Mesendoderm (in vitro differentiated cells): ENCODE data around the gene DST.

Experiments
- DNase-seq: peaks from one replicate; pipeline ENCODE4 v3.0.0; 2013
- H2AK5ac ChIP-seq: 2 replicates; pipeline ENCODE4 v1.6.1; 2013; ENCODE audit warnings: low read length, inconsistent platforms
- H2BK120ac ChIP-seq: 2 replicates; pipeline ENCODE4 v1.6.1; 2013; ENCODE audit warnings: low read depth, mild to moderate bottlenecking, low read length, moderate library complexity, mixed read lengths
- H2BK15ac ChIP-seq: replicated peaks from 2 replicates; pipeline ENCODE4 v1.6.1; 2013; ENCODE audit warnings: low read depth, mild to moderate bottlenecking, moderate library complexity
- H2BK5ac ChIP-seq: 2 replicates; pipeline ENCODE4 v1.6.1; 2013; ENCODE audit warnings: low read length, inconsistent platforms
- H3K18ac ChIP-seq: 2 replicates; pipeline ENCODE4 v1.6.1; 2013; ENCODE audit warnings: mild to moderate bottlenecking, low read length, mixed read lengths
- H3K23ac ChIP-seq: one replicate; pipeline ENCODE4 v1.6.1; 2013; ENCODE audit warnings: low read length
- H3K27ac ChIP-seq: 2 replicates; pipeline ENCODE4 v1.5.1; 2013; ENCODE audit warnings: low read depth, mild to moderate bottlenecking, inconsistent platforms, low read length, moderate library complexity
- H3K27me3 ChIP-seq: 2 replicates; pipeline ENCODE4 v1.6.1; 2013; ENCODE audit warnings: low read length, control low read depth, mild to moderate bottlenecking, inconsistent platforms; ENCODE audit not compliant: insufficient read depth, poor library complexity
- H3K36me3 ChIP-seq: 2 replicates; pipeline ENCODE4 v1.6.1; 2013; ENCODE audit warnings: low read length, inconsistent platforms; ENCODE audit not compliant: control insufficient read depth, insufficient read depth
- H3K4ac ChIP-seq: one replicate; pipeline ENCODE4 v1.6.1; 2013; ENCODE audit warnings: low read depth, mild to moderate bottlenecking, low read length, moderate library complexity
- H3K4me1 ChIP-seq: 2 replicates; pipeline ENCODE4 v1.6.1; 2013; ENCODE audit warnings: low read depth, low read length, inconsistent platforms; ENCODE audit not compliant: control insufficient read depth
- H3K4me2 ChIP-seq: 2 replicates; pipeline ENCODE4 v1.6.1; 2013; ENCODE audit warnings: low read length
- H3K4me3 ChIP-seq: 2 replicates; pipeline ENCODE4 v1.5.1; 2013; ENCODE audit warnings: mild to moderate bottlenecking, low read length
- H3K56ac ChIP-seq: one replicate; pipeline ENCODE4 v1.6.1; 2013; ENCODE audit warnings: low read length
- H3K79me1 ChIP-seq: 2 replicates; pipeline ENCODE4 v1.6.1; 2013; ENCODE audit warnings: low read length, inconsistent platforms
- H3K79me2 ChIP-seq: 2 replicates; pipeline ENCODE4 v1.6.1; 2013; ENCODE audit warnings: mild to moderate bottlenecking, low read length; ENCODE audit not compliant: control insufficient read depth, insufficient read depth
- H3K9ac ChIP-seq: 2 replicates; pipeline ENCODE4 v1.6.1; 2013; ENCODE audit warnings: low read length, inconsistent platforms
- H4K5ac ChIP-seq: one replicate; pipeline ENCODE4 v1.6.1; 2013; ENCODE audit warnings: low read length
- H4K8ac ChIP-seq: one replicate; pipeline ENCODE4 v1.6.1; 2013; ENCODE audit warnings: low read depth, mild to moderate bottlenecking, control low read depth, low read length, moderate library complexity
- WGBS: extraction: QIAGEN DNeasy Blood & Tissue Kit; methylation state at CpG from one replicate; pipeline ENCODE4 v1.1.7; 2013; ENCODE audit warnings: low lambda C conversion rate, missing lambda C conversion rate; ENCODE audit not compliant: insufficient coverage; ENCODE audit errors: extremely low coverage; 5-methylcytosine and 5-hydroxymethylcytosine counted together

The DST gene

DNA sequence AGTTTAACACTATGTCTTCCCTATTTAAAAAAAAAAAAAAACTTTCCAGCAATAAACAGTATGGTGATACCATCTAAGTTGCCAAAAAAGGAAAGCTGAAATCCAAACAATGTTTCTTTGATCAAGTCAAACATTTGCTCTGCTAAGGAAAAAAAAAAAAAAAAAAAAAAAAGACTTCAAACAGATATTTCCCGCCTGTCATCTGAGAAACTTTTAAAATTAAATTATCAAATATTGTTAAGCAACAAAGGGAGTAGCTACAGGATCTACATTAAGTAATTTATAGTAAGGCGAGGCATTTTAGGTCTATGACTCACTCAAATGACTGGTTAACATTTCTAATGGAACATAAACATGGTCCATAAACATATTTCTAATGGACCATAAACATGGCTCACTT, 121.2 kb downstream of the DST start:
- H3K9ac ChIP-seq, result no peak overlapping the region
- H2AK5ac ChIP-seq, result no peak overlapping the region
- no peak overlapping the region for H4K8ac ChIP-seq
- H3K56ac ChIP-seq, result no peak overlapping the region
- H3K79me2 ChIP-seq, result no peaks in the 10 kb centered on the region
- no peak for DNase-seq
- H2BK15ac ChIP-seq, result no peak overlapping the region
- no peak overlapping the region for H2BK120ac ChIP-seq
- no CpG with 5 or more reads among the region's 2 CpGs for WGBS
- H4K5ac ChIP-seq, result no peak overlapping the region
- H3K79me1 ChIP-seq, result peaks cover 2% of the 10 kb centered on the region
- H3K4ac ChIP-seq, result no peak overlapping the region
- H3K4me1 ChIP-seq, result peaks cover 7% of the 10 kb centered on the region
- H3K36me3 ChIP-seq, result no peaks in the 10 kb centered on the region
- no peak overlapping the region for H2BK5ac ChIP-seq
- H3K18ac ChIP-seq, result no peak overlapping the region
- no peaks in the 10 kb centered on the region for H3K27me3 ChIP-seq
- H3K23ac ChIP-seq, result no peak overlapping the region
- no peak overlapping the region for H3K4me3 ChIP-seq
- H3K27ac ChIP-seq, result no peak overlapping the region
- no peak overlapping the region for H3K4me2 ChIP-seq

DNA sequence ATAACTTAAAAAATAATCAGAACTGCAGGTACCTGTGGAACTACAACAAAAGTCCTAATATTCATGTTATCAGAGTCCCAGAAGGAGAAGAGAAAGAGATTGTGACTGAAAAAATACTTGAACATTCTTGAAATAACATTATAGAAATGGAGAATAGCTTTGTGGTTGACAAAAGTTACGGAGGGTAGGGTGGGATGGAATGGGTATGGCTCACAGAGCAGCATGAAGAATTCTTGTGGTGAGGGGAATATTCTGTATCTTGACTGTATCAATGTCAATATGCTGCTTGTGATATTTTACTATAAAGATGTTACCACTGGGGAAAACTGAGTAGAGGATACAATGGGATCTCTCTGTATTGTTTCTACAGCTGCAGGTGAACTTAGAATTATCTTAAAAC, 122.5 kb downstream of the DST start:
- no peak overlapping the region for H3K4me2 ChIP-seq
- no peak overlapping the region for H4K8ac ChIP-seq
- no peaks in the 10 kb centered on the region for H3K79me2 ChIP-seq
- no peak overlapping the region for H2BK5ac ChIP-seq
- H3K36me3 ChIP-seq, result no peaks in the 10 kb centered on the region
- no peak overlapping the region for H2BK15ac ChIP-seq
- H3K27me3 ChIP-seq, result no peaks in the 10 kb centered on the region
- no peak overlapping the region for H3K56ac ChIP-seq
- H3K79me1 ChIP-seq, result peaks cover 2% of the 10 kb centered on the region
- no peak overlapping the region for H4K5ac ChIP-seq
- H3K9ac ChIP-seq, result no peak overlapping the region
- no peak overlapping the region for H3K4ac ChIP-seq
- H3K27ac ChIP-seq, result no peak overlapping the region
- H2BK120ac ChIP-seq, result no peak overlapping the region
- peaks cover 7% of the 10 kb centered on the region for H3K4me1 ChIP-seq
- no CpG with 5 or more reads among the region's 1 CpG for WGBS
- no peak overlapping the region for H2AK5ac ChIP-seq
- H3K23ac ChIP-seq, result no peak overlapping the region
- no peak overlapping the region for H3K18ac ChIP-seq
- no peak for DNase-seq
- no peak overlapping the region for H3K4me3 ChIP-seq

DNA sequence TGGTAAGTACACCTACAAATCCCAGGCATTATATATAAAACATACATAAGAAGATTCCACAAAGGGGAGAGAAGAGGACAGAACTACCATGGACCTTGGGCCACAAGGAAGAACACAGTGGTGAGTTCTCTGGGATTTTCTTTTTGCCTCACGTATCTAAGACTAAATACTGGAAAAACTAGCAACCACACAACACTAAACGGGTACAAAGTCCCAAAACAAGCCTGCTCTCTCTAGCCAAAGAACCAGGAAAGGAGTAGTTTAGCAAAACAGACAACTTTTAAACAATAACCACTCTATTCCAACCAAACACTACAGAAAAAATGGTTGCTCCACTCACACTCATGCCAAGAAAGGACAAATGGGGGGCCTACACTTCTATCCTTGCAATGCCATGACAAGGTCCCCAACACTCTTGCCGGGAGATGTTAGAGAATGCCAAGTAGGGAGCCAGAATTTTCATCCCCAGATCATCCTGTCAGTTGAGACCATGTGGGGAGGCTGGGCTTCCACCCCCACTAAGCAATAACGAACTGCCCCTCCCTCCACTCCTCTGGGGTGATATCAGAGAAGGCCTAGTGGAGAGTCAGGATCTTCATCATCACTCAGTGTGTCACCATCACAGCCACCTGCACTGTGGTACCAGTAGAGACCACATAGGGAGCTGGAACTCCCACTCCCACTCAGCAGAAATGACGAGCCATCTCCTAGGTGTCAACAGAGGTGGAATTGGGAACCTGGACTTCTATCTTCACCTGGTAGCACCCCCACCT, 123.5 kb downstream of the DST start:
- Histone ChIP-seq H3K4me1 (peaks cover 7% of the 10 kb centered on the region), H2AK5ac (no peak overlapping the region), H3K27me3 (no peaks in the 10 kb centered on the region), H3K4me2 (no peak overlapping the region), H3K4me3 (no peak overlapping the region), H3K18ac (no peak overlapping the region), H2BK120ac (no peak overlapping the region), H3K36me3 (no peaks in the 10 kb centered on the region), H2BK5ac (no peak overlapping the region), H3K9ac (no peak overlapping the region), H3K4ac (no peak overlapping the region), H2BK15ac (no peak overlapping the region), H3K79me2 (no peaks in the 10 kb centered on the region), H4K8ac (no peak overlapping the region), H4K5ac (no peak overlapping the region), H3K23ac (no peak overlapping the region), H3K79me1 (peaks cover 2% of the 10 kb centered on the region), H3K27ac (no peak overlapping the region), H3K56ac (no peak overlapping the region)
- WGBS, result no CpG with 5 or more reads among the region's 5 CpGs
- no peak for DNase-seq

DNA sequence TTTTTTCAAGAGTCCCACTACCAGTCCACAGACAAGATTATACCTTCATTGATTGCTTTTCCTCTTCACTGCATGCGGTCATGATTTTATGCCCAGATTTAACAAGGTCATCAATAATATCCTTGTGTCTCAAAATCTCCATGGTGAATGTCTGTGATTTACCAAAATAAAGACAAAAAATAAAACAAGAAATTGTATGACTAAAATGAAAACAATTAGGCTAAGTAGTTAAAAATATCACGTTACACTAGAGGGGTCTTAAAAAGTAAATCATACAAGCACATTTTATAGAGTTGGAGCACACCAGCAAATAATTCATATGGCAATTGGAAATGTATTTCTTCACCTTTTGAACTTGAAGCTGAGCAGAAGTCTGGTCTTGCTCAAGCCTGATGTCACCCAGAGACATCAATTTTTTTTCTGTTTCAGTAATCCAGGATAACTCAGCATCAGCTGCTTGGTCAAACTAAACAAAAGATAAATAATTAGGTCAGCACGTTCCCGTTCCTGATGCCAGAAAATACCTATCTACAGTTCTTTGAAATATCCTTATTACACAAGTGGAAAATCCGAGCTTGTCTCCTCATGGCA, 125.4 kb downstream of the DST start:
- H3K27ac ChIP-seq, result no peak overlapping the region
- H3K18ac ChIP-seq, result no peak overlapping the region
- no peak overlapping the region for H3K4ac ChIP-seq
- H3K27me3 ChIP-seq, result no peaks in the 10 kb centered on the region
- no peaks in the 10 kb centered on the region for H3K36me3 ChIP-seq
- no peak overlapping the region for H2BK120ac ChIP-seq
- H3K23ac ChIP-seq, result no peak overlapping the region
- no peak overlapping the region for H3K9ac ChIP-seq
- H3K4me1 ChIP-seq, result peaks cover 3% of the 10 kb centered on the region
- no peak overlapping the region for H3K4me3 ChIP-seq
- no peak overlapping the region for H2AK5ac ChIP-seq
- no peak overlapping the region for H3K56ac ChIP-seq
- H3K79me1 ChIP-seq, result peaks cover 2% of the 10 kb centered on the region
- WGBS, result no CpG with 5 or more reads among the region's 5 CpGs
- DNase-seq, result no peak
- no peak overlapping the region for H3K4me2 ChIP-seq
- H4K5ac ChIP-seq, result no peak overlapping the region
- no peaks in the 10 kb centered on the region for H3K79me2 ChIP-seq
- no peak overlapping the region for H2BK15ac ChIP-seq
- no peak overlapping the region for H2BK5ac ChIP-seq
- H4K8ac ChIP-seq, result no peak overlapping the region

DNA sequence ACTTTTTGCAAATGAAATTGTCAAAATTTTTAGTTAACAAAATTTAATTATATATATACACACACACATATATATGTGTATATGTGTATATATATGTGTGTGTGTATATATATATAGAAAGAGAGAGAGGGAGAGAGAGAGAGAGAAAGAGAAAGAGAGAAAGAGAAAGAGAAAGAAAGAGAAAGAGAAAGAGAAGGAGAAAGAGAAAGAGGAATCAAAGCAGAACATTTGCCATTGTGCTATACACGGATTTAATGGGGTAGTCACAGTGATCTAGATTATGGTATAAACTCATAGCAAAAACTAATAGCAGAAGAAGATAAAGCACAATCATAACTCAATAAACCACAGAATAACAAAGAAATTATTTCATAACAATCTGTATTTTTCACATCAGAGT, 126.7 kb downstream of the DST start:
- no peak for DNase-seq
- Histone ChIP-seq H4K8ac (no peak overlapping the region), H3K36me3 (no peaks in the 10 kb centered on the region), H3K23ac (no peak overlapping the region), H3K27ac (no peak overlapping the region), H3K27me3 (no peaks in the 10 kb centered on the region), H3K9ac (no peak overlapping the region), H3K4me2 (no peak overlapping the region), H2BK15ac (no peak overlapping the region), H3K4me1 (no peaks in the 10 kb centered on the region), H3K56ac (no peak overlapping the region), H3K18ac (no peak overlapping the region), H2BK120ac (no peak overlapping the region), H3K4me3 (no peak overlapping the region), H3K79me1 (peaks cover 2% of the 10 kb centered on the region), H2BK5ac (no peak overlapping the region), H3K4ac (no peak overlapping the region), H2AK5ac (no peak overlapping the region), H4K5ac (no peak overlapping the region), H3K79me2 (no peaks in the 10 kb centered on the region)
- no CpG with 5 or more reads among the region's 1 CpG for WGBS
